Endothelial cell of umbilical vein (primary cell): ENCODE measurements around the gene SH3D19. TPM values are rescaled to one million over a fixed set of nuclear protein-coding genes. Genes with fewer than 3 reads are reported as not detected.

Experiments used
- BruUV-seq: library from RNA; stranded (reverse); fragments of 400-500 nt; replicated peaks from 2 replicates; lab custom pipeline; 2021; lab: Mats Ljungman, UMichigan
- CTCF ChIA-PET: fragments of 300-600, 350-600 bp; sonication (Branson Sonifier 250); formaldehyde crosslinking; loops from one replicate; lab custom pipeline; 2021; ENCODE audit warnings: antibody characterized with exemption, inconsistent platforms; lab: Charles Lee
- POLR2A ChIA-PET: fragments of 300-600, 350-600 bp; sonication (Branson Sonifier 250); formaldehyde crosslinking; loops from one replicate; lab custom pipeline; 2021; ENCODE audit warnings: antibody characterized with exemption, inconsistent platforms; lab: Charles Lee
- DNase-seq: peaks from one replicate; pipeline ENCODE4 v3.0.0-alpha.2; 2011; ENCODE audit warnings: low read depth, low spot score
- FAIRE-seq: peaks from 2 replicates; lab custom pipeline; 2011; peaks lifted over from hg19 to GRCh38; lab: Jason Lieb, UNC
- H2AFZ ChIP-seq: 2 replicates; pipeline ENCODE4 v1.6.0; 2012; ENCODE audit warnings: low read depth, low read length, control low read depth, inconsistent platforms
- H3K27ac ChIP-seq: 2 replicates; pipeline ENCODE4 v1.5.1; 2011; ENCODE audit warnings: low read depth, mild to moderate bottlenecking, control low read depth, low read length, moderate library complexity; ENCODE audit not compliant: insufficient read depth
- H3K27me3 ChIP-seq, 2 experiments: 2 replicates each; pipeline versions ENCODE4 v1.6.0 to v1.6.1; 2011; ENCODE audit warnings: low read length in 2 of 2, mixed read lengths in 1 of 2; ENCODE audit not compliant: control insufficient read depth in 2 of 2, insufficient read depth in 2 of 2
- H3K36me3 ChIP-seq, 2 experiments: 2 replicates in 1 of 2; 3 replicates in 1 of 2; pipeline ENCODE4 v1.5.1; 2011; ENCODE audit warnings: low read length in 2 of 2, mild to moderate bottlenecking in 1 of 2, moderate library complexity in 1 of 2; ENCODE audit not compliant: control insufficient read depth in 2 of 2, insufficient read depth in 2 of 2; ENCODE audit errors: extremely low read depth in 1 of 2
- H3K4me1 ChIP-seq: 3 replicates; pipeline ENCODE4 v1.5.1; 2011; ENCODE audit warnings: mild to moderate bottlenecking, low read length; ENCODE audit not compliant: control insufficient read depth, insufficient read depth; ENCODE audit errors: extremely low read depth
- H3K4me2 ChIP-seq: 2 replicates; pipeline ENCODE4 v1.6.1; 2011; ENCODE audit warnings: low read length, control low read depth, mixed read lengths; ENCODE audit not compliant: insufficient read depth
- H3K4me3 ChIP-seq, 3 experiments: fragments of 200-600 bp in 1 of 3; sonication (generic), shearing (Covaris generic) in 1 of 3; replicated peaks in 1 of 3; 2 replicates each; pipeline ENCODE4 v1.5.1; 2011 to 2016; ENCODE audit warnings: control low read depth in 3 of 3, low read length in 3 of 3, mild to moderate bottlenecking in 2 of 3, inconsistent platforms in 1 of 3, low read depth in 1 of 3, moderate library complexity in 1 of 3; ENCODE audit not compliant: insufficient read depth in 1 of 3
- H3K79me2 ChIP-seq: 2 replicates; pipeline ENCODE4 v1.6.0; 2012; ENCODE audit warnings: low read length, inconsistent platforms; ENCODE audit not compliant: control insufficient read depth, insufficient read depth
- H3K9ac ChIP-seq: replicated peaks from 2 replicates; pipeline ENCODE3; 2011; ENCODE audit warnings: low read length, control low read depth; ENCODE audit not compliant: insufficient read depth; ENCODE audit errors: extremely low read depth
- H3K9me1 ChIP-seq: replicated peaks from 3 replicates; pipeline ENCODE4 v1.6.0; 2011; ENCODE audit warnings: mild to moderate bottlenecking, low read length; ENCODE audit not compliant: control insufficient read depth, insufficient read depth; ENCODE audit errors: extremely low read depth
- H3K9me3 ChIP-seq: replicated peaks from 2 replicates; pipeline ENCODE4 v1.5.1; 2012; ENCODE audit warnings: low read length, inconsistent platforms; ENCODE audit not compliant: control insufficient read depth, insufficient read depth
- H4K20me1 ChIP-seq: replicated peaks from 2 replicates; pipeline ENCODE3; 2011; ENCODE audit warnings: mild to moderate bottlenecking, low read length; ENCODE audit not compliant: control insufficient read depth, insufficient read depth; ENCODE audit errors: extremely low read depth
- CTCF ChIP-seq, 2 donors: IDR thresholded peaks; 1 replicate in 1 of 2; 2 replicates in 1 of 2; pipeline ENCODE4 v1.5.1; 2011; ENCODE audit warnings: low read length in 2 of 2, mild to moderate bottlenecking in 2 of 2, moderate library complexity in 2 of 2, control low read depth in 1 of 2, inconsistent platforms in 1 of 2, low read depth in 1 of 2; ENCODE audit not compliant: insufficient read depth in 1 of 2; ENCODE audit errors: extremely low read depth in 1 of 2
- EZH2 ChIP-seq: IDR thresholded peaks from 2 replicates; pipeline ENCODE4 v1.6.1; 2012; ENCODE audit warnings: borderline replicate concordance, low read depth, mild to moderate bottlenecking, moderate library complexity, low read length, inconsistent platforms; ENCODE audit not compliant: severe bottlenecking
- FOS ChIP-seq: IDR thresholded peaks from 2 replicates; pipeline ENCODE4 v1.6.1; 2011; ENCODE audit warnings: mild to moderate bottlenecking, low read length, moderate library complexity, borderline replicate concordance; ENCODE audit not compliant: insufficient read depth
- GATA2 ChIP-seq: IDR thresholded peaks from 2 replicates; pipeline ENCODE4 v1.7.0; 2011; ENCODE audit warnings: low read depth, mild to moderate bottlenecking, moderate library complexity, mixed read lengths, low read length; ENCODE audit not compliant: insufficient read length, insufficient read depth
- JUN ChIP-seq: IDR thresholded peaks from 2 replicates; pipeline ENCODE4 v1.6.1; 2011; ENCODE audit warnings: borderline replicate concordance, low read depth; ENCODE audit not compliant: insufficient read length, insufficient read depth
- MYC ChIP-seq: IDR thresholded peaks from one replicate; pipeline ENCODE4 v1.6.1; 2011; ENCODE audit warnings: mild to moderate bottlenecking, low read depth, low read length
- POLR2A ChIP-seq: IDR thresholded peaks from 2 replicates; pipeline ENCODE4 v1.6.1; 2012; ENCODE audit warnings: low read depth, mild to moderate bottlenecking, control low read depth, low read length
- POLR2AphosphoS5 ChIP-seq: IDR thresholded peaks from 2 replicates; pipeline ENCODE4 v1.6.1; 2012; ENCODE audit warnings: low read depth, mild to moderate bottlenecking, control low read depth, low read length, moderate library complexity; ENCODE audit not compliant: insufficient read depth
- dilution Hi-C: fragments of 300-500 bp; cut with MboI; formaldehyde crosslinking; loops from one replicate; pipeline ENCODE4 v1.15.0; 2019; ENCODE audit warnings: low sequenced_read_pairs; ENCODE audit not compliant: extremely low pct_ligation_motif_present
- intact Hi-C: fragments of 100-400 bp; cut with micrococcal nuclease; formaldehyde crosslinking; loops from one replicate; pipeline ENCODE4 v1.10.0; 2022
- polyA plus RNA-seq, 4 experiments: library from polyadenylated mRNA; depleted of rRNA in 3 of 4; stranded (reverse) in 3 of 4; unstranded in 1 of 4; fragments of >200 nt; gene quantifications; 2 replicates each; pipeline versions ENCODE4 v1.2.1 to v1.2.3, GENCODE V29; 2011 to 2012; ENCODE audit warnings: missing spikeins in 1 of 4
- total RNA-seq: library from RNA; stranded (reverse); gene quantifications from 2 replicates; pipeline ENCODE4 v1.2.3, GENCODE V29; 2021
- TF ChIP-seq, protein P1 (sequence below): IDR thresholded peaks from 2 replicates; pipeline ENCODE4 v1.6.1; 2011; ENCODE audit not compliant: insufficient read depth, insufficient read length

The SH3D19 gene
- total and polyA plus RNA-seq, 2 donors (not counting 3 experiments of a cell fraction or from before 2014, with no cell fraction given) = 37.5 to 92.8 TPM

GRCh38 chr4:151193414-151193813 is 132.0 kb downstream of the SH3D19 start:
- Histone ChIP-seq H2AFZ (no peak overlapping the region), H3K79me2 (peaks cover 8% of the 10 kb centered on the region), H3K27me3 (no peaks in the 10 kb centered on the region), H3K27ac (no peak overlapping the region), H3K4me2 (no peak overlapping the region), H3K36me3 (no peaks in the 10 kb centered on the region), H3K9ac (no peak overlapping the region), H4K20me1 (no peaks in the 10 kb centered on the region), H3K4me3 (no peak overlapping the region), H3K4me1 (peaks cover 22% of the 10 kb centered on the region), H3K9me3 (no peaks in the 10 kb centered on the region), H3K9me1 (no peaks in the 10 kb centered on the region)
- no peak for FAIRE-seq
- no TSS peak for BruUV-seq
- intact Hi-C loops = no loop called here
- DNase-seq = no peak
- POLR2A ChIA-PET = no interaction called here
- CTCF ChIA-PET = interaction anchor here (1.4 kb wide), 1 partner anchor 32 kb away, joined by 3 read pairs; no protein-coding TSS in a partner anchor
- no peak for TF ChIP-seq GATA2
- no peak for TF ChIP-seq CTCF (IDR thresholded peaks at IDR 0.05; ENCODE audit: extremely low read depth in 1 of 2, insufficient read depth in 1 of 2, low read depth in 1 of 2, low read length in 2 of 2)
- no peak for TF ChIP-seq EZH2
- no peak for TF ChIP-seq POLR2A
- TF ChIP-seq MYC = no peak
- no peak for TF ChIP-seq POLR2AphosphoS5
- no peak for TF ChIP-seq FOS
- TF ChIP-seq JUN = no peak
- TF ChIP-seq, protein P1, sequence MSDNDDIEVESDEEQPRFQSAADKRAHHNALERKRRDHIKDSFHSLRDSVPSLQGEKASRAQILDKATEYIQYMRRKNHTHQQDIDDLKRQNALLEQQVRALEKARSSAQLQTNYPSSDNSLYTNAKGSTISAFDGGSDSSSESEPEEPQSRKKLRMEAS = no peak
- dilution Hi-C loops = no loop called here
